GM18951 (cell line): ENCODE results near the gene VAMP5.
"Not testable (repeated sequence)": the region's sequence is repeated elsewhere in the genome, so short reads cannot be mapped to it uniquely, and the experiment has no call there.

ENCODE experiments used
- POLR2A ChIP-seq: IDR thresholded peaks from 4 replicates; pipeline ENCODE4 v1.6.1; 2011; ENCODE audit warnings: mild to moderate bottlenecking; ENCODE audit not compliant: insufficient read length, insufficient read depth; ENCODE audit errors: extremely low read depth
- in situ Hi-C: fragments of 300-500 bp; cut with MboI; formaldehyde crosslinking; loops from one replicate; pipeline ENCODE4 v1.12.0; 2022; ENCODE audit warnings: low sequenced_read_pairs, mixed read lengths, inconsistent platforms; ENCODE audit not compliant: unreplicated experiment

Gene VAMP5

GRCh38 chr2:85583667-85584353 is 421 bp upstream of the VAMP5 start:
- in situ Hi-C loops, result no loop called here

GRCh38 chr2:85584857-85585780 is 888 bp downstream of the VAMP5 start:
- no peak for TF ChIP-seq POLR2A
- in situ Hi-C loops, result no loop called here

More at GRCh38 chr2:85583667-85584353, 421 bp upstream of the VAMP5 start:
- TF ChIP-seq POLR2A, result no peak

- no peak for TF ChIP-seq POLR2A
- in situ Hi-C loops, result no loop called here
These were observed 1.5 kb downstream of the VAMP5 start for GRCh38 chr2:85585781-85586105.

- in situ Hi-C loops, result no loop called here
- TF ChIP-seq POLR2A, result no peak
These were observed 4.0 kb downstream of the VAMP5 start for GRCh38 chr2:85588236-85588635.

GRCh38 chr2:85588645-85589044 is 4.4 kb downstream of the VAMP5 start:
- in situ Hi-C loops, result no loop called here
- no peak for TF ChIP-seq POLR2A

GRCh38 chr2:85589181-85589580 is 5.0 kb downstream of the VAMP5 start:
- no peak for TF ChIP-seq POLR2A
- in situ Hi-C loops, result no loop called here

GRCh38 chr2:85589982-85590791 is 6.0 kb downstream of the VAMP5 start:
- TF ChIP-seq POLR2A, result no peak

GRCh38 chr2:85590950-85591349 is 6.7 kb downstream of the VAMP5 start:
- in situ Hi-C loops, result no loop called here
- TF ChIP-seq POLR2A, result no peak

More at GRCh38 chr2:85589982-85590791, 6.0 kb downstream of the VAMP5 start:
- in situ Hi-C loops, result no loop called here

- in situ Hi-C loops, result no loop called here
- no peak for TF ChIP-seq POLR2A
These were observed 7.3 kb downstream of the VAMP5 start for GRCh38 chr2:85591563-85591962.

GRCh38 chr2:85592299-85592698 is 8.1 kb downstream of the VAMP5 start:
- in situ Hi-C loops, result not testable (repeated sequence)

GRCh38 chr2:85593023-85593422 is 8.8 kb downstream of the VAMP5 start:
- no peak for TF ChIP-seq POLR2A
- in situ Hi-C loops, result no loop called here

- TF ChIP-seq POLR2A, result no peak
- in situ Hi-C loops, result no loop called here
These were observed 10.6 kb downstream of the VAMP5 start for GRCh38 chr2:85594715-85595300.
